ENCODE measurements around the gene CNKSR3.

CNKSR3 gene

GRCh38 chr6:154488802-154489437 is 21.6 kb downstream of the CNKSR3 start:
- Mint-ChIP-seq H3K27me3 (no peaks in the 10 kb centered on the region), H3K4me3 (no peak overlapping the region), H3K36me3 (ENCODE audit: low read depth) (no peaks in the 10 kb centered on the region), H3K9me3 (no peaks in the 10 kb centered on the region), H3K27ac (no peak overlapping the region), H3K4me1 (ENCODE audit: low read depth) (no peaks in the 10 kb centered on the region)
- intact Hi-C loops (cut with micrococcal nuclease), result no loop called here

GRCh38 chr6:154488248-154488593 is 22.3 kb downstream of the CNKSR3 start:
- H3K4me3 Mint-ChIP-seq, result no peak overlapping the region
- no peaks in the 10 kb centered on the region for H3K9me3 Mint-ChIP-seq
- no peak overlapping the region for H3K27ac Mint-ChIP-seq
- H3K36me3 Mint-ChIP-seq (ENCODE audit: low read depth), result no peaks in the 10 kb centered on the region
- H3K4me1 Mint-ChIP-seq (ENCODE audit: low read depth), result no peaks in the 10 kb centered on the region
- intact Hi-C loops (cut with micrococcal nuclease), result no loop called here
- H3K27me3 Mint-ChIP-seq, result no peaks in the 10 kb centered on the region

- Mint-ChIP-seq H3K4me1 (ENCODE audit: low read depth) (no peaks in the 10 kb centered on the region), H3K4me3 (no peak overlapping the region), H3K9me3 (no peaks in the 10 kb centered on the region), H3K36me3 (ENCODE audit: low read depth) (no peaks in the 10 kb centered on the region), H3K27me3 (no peaks in the 10 kb centered on the region), H3K27ac (no peak overlapping the region)
- intact Hi-C loops (cut with micrococcal nuclease), result no loop called here
Measured at GRCh38 chr6:154487367-154488247, 22.9 kb downstream of the CNKSR3 start.

- Mint-ChIP-seq H3K27me3 (no peaks in the 10 kb centered on the region), H3K27ac (no peak overlapping the region)
- intact Hi-C loops (cut with micrococcal nuclease), result no loop called here
Measured at GRCh38 chr6:154485815-154486214, 24.7 kb downstream of the CNKSR3 start.

DNA sequence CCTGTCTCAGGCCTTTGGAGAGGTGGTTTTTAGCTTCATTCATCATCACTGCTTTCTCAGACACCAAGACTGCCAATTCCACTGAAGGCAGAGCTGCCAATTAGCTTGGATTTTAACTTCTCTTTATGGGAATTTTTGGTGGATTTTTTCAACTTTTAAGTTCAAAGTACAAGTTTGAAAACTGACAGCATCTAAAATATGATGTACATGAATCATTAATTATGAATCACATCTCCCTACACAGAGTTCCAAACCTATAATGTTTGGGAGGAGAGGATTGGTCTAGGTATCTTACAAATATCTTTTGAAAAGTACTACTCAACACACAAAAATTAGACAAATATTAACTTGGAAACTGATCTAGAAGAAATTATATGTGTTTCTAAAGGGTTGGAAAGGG is 25.5 kb downstream of the CNKSR3 start:
- H3K9me3 Mint-ChIP-seq, result no peaks in the 10 kb centered on the region
- intact Hi-C loops (cut with micrococcal nuclease), result no loop called here
- no peaks in the 10 kb centered on the region for H3K27me3 Mint-ChIP-seq
- no peak overlapping the region for H3K4me3 Mint-ChIP-seq
- H3K4me1 Mint-ChIP-seq (ENCODE audit: low read depth), result no peaks in the 10 kb centered on the region
- no peaks in the 10 kb centered on the region for H3K36me3 Mint-ChIP-seq (ENCODE audit: low read depth)
- no peak overlapping the region for H3K27ac Mint-ChIP-seq

More at GRCh38 chr6:154485815-154486214, 24.7 kb downstream of the CNKSR3 start:
- H3K4me1 Mint-ChIP-seq (ENCODE audit: low read depth), result no peaks in the 10 kb centered on the region
- H3K9me3 Mint-ChIP-seq, result no peaks in the 10 kb centered on the region
- no peaks in the 10 kb centered on the region for H3K36me3 Mint-ChIP-seq (ENCODE audit: low read depth)
- no peak overlapping the region for H3K4me3 Mint-ChIP-seq

GRCh38 chr6:154482858-154483257 is 27.6 kb downstream of the CNKSR3 start:
- Mint-ChIP-seq H3K9me3 (no peaks in the 10 kb centered on the region), H3K4me3 (no peak overlapping the region), H3K27me3 (no peaks in the 10 kb centered on the region), H3K4me1 (ENCODE audit: low read depth) (peaks cover 8% of the 10 kb centered on the region), H3K27ac (no peak overlapping the region), H3K36me3 (ENCODE audit: low read depth) (no peaks in the 10 kb centered on the region)
- intact Hi-C loops (cut with micrococcal nuclease), result no loop called here

DNA sequence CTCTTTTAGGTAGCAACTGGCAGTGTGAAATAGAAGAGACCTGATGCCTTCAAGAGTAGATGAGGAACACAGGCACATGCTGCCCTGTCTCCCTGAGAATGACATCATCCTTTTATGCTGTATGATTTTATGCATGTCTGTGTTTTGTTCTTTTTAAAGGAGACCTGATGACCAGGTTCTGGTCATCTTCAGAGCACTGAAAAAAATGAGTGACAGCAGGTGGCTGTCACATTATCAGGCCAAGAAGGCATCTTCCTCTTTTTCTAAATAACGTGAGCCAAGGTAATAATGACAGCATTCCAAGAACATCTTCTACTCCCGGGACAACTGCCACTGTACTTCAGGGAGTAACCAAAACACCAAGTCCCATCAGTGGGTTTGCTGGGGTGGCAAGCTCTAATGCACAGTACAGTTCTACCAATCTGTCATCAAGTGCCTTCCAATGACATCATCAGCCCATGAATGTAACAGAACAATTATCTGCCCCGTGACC is 28.9 kb downstream of the CNKSR3 start:
- no peaks in the 10 kb centered on the region for H3K27me3 Mint-ChIP-seq
- intact Hi-C loops (cut with micrococcal nuclease), result no loop called here
- H3K36me3 Mint-ChIP-seq (ENCODE audit: low read depth), result no peaks in the 10 kb centered on the region
- H3K4me1 Mint-ChIP-seq (ENCODE audit: low read depth), result peaks cover 12% of the 10 kb centered on the region
- H3K4me3 Mint-ChIP-seq, result no peak overlapping the region
- no peaks in the 10 kb centered on the region for H3K9me3 Mint-ChIP-seq
- H3K27ac Mint-ChIP-seq, result no peak overlapping the region

GRCh38 chr6:154479771-154480639 is 30.5 kb downstream of the CNKSR3 start:
- H3K27ac Mint-ChIP-seq, result no peak overlapping the region
- no peaks in the 10 kb centered on the region for H3K27me3 Mint-ChIP-seq
- H3K4me3 Mint-ChIP-seq, result no peak overlapping the region
- no peaks in the 10 kb centered on the region for H3K9me3 Mint-ChIP-seq
- intact Hi-C loops (cut with micrococcal nuclease), result no loop called here
- peaks cover 12% of the 10 kb centered on the region for H3K4me1 Mint-ChIP-seq (ENCODE audit: low read depth)
- no peaks in the 10 kb centered on the region for H3K36me3 Mint-ChIP-seq (ENCODE audit: low read depth)

DNA sequence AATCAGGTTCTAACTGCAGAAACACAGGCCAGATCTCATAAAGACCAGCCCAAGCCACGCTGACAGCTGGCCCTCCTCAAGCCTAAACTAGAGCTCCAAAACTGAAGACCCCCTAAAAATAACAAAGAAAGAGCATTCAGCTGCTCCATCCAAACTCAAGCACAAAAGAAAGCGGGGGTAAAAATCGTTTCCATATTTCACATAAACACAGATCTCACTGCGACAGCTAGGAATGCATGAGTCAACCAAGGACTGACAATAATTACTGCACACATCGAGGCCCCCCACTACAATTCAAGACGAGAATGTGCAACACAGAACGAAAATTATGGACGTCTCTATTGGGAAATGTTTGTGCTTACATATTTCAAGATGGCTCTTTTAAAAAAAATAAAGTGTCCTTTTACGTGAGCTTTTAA is 31.1 kb downstream of the CNKSR3 start:
- intact Hi-C loops (cut with micrococcal nuclease), result no loop called here
- no peak overlapping the region for H3K27ac Mint-ChIP-seq
- H3K9me3 Mint-ChIP-seq, result no peaks in the 10 kb centered on the region
- peaks cover 19% of the 10 kb centered on the region for H3K4me1 Mint-ChIP-seq (ENCODE audit: low read depth)
- no peaks in the 10 kb centered on the region for H3K36me3 Mint-ChIP-seq (ENCODE audit: low read depth)
- H3K4me3 Mint-ChIP-seq, result no peak overlapping the region
- H3K27me3 Mint-ChIP-seq, result no peaks in the 10 kb centered on the region

- no peaks in the 10 kb centered on the region for H3K36me3 Mint-ChIP-seq (ENCODE audit: low read depth)
- no peaks in the 10 kb centered on the region for H3K9me3 Mint-ChIP-seq
- H3K27me3 Mint-ChIP-seq, result no peaks in the 10 kb centered on the region
- no peak overlapping the region for H3K4me3 Mint-ChIP-seq
- H3K4me1 Mint-ChIP-seq (ENCODE audit: low read depth), result peaks cover 20% of the 10 kb centered on the region
- H3K27ac Mint-ChIP-seq, result no peak overlapping the region
- intact Hi-C loops (cut with micrococcal nuclease), result no loop called here
Measured at GRCh38 chr6:154478701-154479060, 31.8 kb downstream of the CNKSR3 start.

DNA sequence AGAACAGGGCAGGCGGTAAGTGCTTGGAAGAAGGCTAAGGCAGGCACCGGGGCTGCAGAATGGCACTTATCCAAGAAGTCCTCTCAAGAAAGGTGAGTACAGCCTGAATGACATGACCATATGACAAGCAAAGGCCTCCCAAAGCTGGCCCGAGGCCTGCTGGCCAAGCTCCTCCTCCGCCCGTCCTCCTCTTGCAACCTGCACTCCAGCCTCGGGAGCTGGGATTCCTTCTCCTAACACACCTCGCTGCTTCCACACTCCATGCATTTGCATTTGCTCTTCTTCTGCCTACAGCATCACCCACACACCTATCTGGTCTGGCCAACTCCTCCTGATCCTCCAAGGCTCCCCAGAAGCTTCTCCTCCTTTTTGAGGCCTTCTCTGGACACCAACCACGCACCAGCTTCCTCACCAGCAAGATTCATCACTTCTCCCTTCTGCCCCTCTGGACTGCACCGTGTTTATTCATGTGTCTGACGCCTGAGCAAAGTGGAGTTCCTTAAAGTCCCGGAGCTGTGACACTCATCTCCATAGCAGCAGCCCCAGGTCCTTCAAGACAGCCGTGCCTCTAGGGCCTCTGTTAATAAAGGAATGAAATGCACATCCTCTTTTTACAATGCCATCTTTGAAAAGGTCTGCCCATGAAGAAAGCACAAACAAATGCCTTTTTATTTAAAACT is 32.3 kb downstream of the CNKSR3 start:
- H3K4me3 Mint-ChIP-seq, result no peak overlapping the region
- no peaks in the 10 kb centered on the region for H3K27me3 Mint-ChIP-seq
- H3K9me3 Mint-ChIP-seq, result no peaks in the 10 kb centered on the region
- H3K27ac Mint-ChIP-seq, result no peak overlapping the region
- H3K4me1 Mint-ChIP-seq (ENCODE audit: low read depth), result peaks cover 20% of the 10 kb centered on the region
- intact Hi-C loops (cut with micrococcal nuclease), result no loop called here
- no peaks in the 10 kb centered on the region for H3K36me3 Mint-ChIP-seq (ENCODE audit: low read depth)

DNA sequence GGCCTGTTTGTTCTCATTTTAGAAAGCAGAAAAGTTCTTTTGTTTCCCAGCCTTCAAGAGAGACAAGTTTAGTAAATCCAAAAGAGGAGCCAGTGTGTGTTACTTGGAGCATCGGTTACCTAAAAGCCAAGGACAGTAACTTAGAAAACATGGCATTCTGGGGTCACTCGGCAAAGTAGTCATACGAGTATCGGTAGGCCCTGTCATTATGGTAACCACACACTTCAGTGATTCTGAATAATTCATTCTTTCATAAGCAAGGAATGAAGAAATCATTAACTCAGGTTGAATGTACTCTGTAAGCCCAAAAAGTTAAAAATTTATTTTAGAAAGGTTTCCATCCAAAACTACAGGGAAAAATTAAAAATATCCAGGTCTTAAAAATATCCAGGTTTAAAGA is 34.0 kb downstream of the CNKSR3 start:
- no peaks in the 10 kb centered on the region for H3K36me3 Mint-ChIP-seq (ENCODE audit: low read depth)
- no peak overlapping the region for H3K4me3 Mint-ChIP-seq
- peaks cover 20% of the 10 kb centered on the region for H3K4me1 Mint-ChIP-seq (ENCODE audit: low read depth)
- H3K27ac Mint-ChIP-seq, result no peak overlapping the region
- no peaks in the 10 kb centered on the region for H3K9me3 Mint-ChIP-seq
- intact Hi-C loops (cut with micrococcal nuclease), result no loop called here
- H3K27me3 Mint-ChIP-seq, result no peaks in the 10 kb centered on the region

GRCh38 chr6:154474648-154475428 is 35.6 kb downstream of the CNKSR3 start:
- intact Hi-C loops (cut with micrococcal nuclease), result no loop called here
- no peak overlapping the region for H3K4me3 Mint-ChIP-seq
- no peaks in the 10 kb centered on the region for H3K36me3 Mint-ChIP-seq (ENCODE audit: low read depth)
- no peaks in the 10 kb centered on the region for H3K27me3 Mint-ChIP-seq
- H3K9me3 Mint-ChIP-seq, result no peaks in the 10 kb centered on the region
- no peak overlapping the region for H3K27ac Mint-ChIP-seq
- H3K4me1 Mint-ChIP-seq (ENCODE audit: low read depth), result peaks cover 20% of the 10 kb centered on the region
